GM19025 (cell line): Measurements from ENCODE around the gene EHHADH.

Source experiments
- ATAC-seq: cut with Tn5 transposase; IDR thresholded peaks from one replicate; pipeline ENCODE4 v1.9.1; 2021; ENCODE audit warnings: mild to moderate bottlenecking, low read depth, moderate library complexity; ENCODE audit not compliant: unreplicated experiment

Gene EHHADH

GRCh38 chr3:185151101-185151963 lies 102.5 kb downstream of the EHHADH start:
- no peak for ATAC-seq

GRCh38 chr3:185150561-185150960 lies 103.3 kb downstream of the EHHADH start:
- ATAC-seq, result no peak

GRCh38 chr3:185149591-185149990 lies 104.3 kb downstream of the EHHADH start:
- ATAC-seq, result no peak

- no peak for ATAC-seq
These were observed 108.3 kb downstream of the EHHADH start for GRCh38 chr3:185145511-185145910.

- no peak for ATAC-seq
These were observed 109.1 kb downstream of the EHHADH start for GRCh38 chr3:185144784-185145183.
